A673 (cell line): ENCODE results near the gene NASP.

Experiments
- EZH2 ChIP-seq: fragments of 200-600 bp; sonication (generic); IDR thresholded peaks from 2 replicates; pipeline ENCODE4 v1.6.1; 2017; ENCODE audit warnings: borderline replicate concordance, low read depth, mild to moderate bottlenecking, mixed read lengths, antibody characterized with exemption, low read length; ENCODE audit not compliant: poor library complexity, severe bottlenecking
- TF ChIP-seq, protein P1 (sequence below): fragments of 300-800, 200-600 bp; sonication (generic); conservative IDR thresholded peaks from 2 replicates; pipeline ENCODE4 v1.5.1; 2017; ENCODE audit warnings: low read depth, mild to moderate bottlenecking, antibody characterized with exemption, low read length, moderate library complexity, mixed read lengths

DNA sequence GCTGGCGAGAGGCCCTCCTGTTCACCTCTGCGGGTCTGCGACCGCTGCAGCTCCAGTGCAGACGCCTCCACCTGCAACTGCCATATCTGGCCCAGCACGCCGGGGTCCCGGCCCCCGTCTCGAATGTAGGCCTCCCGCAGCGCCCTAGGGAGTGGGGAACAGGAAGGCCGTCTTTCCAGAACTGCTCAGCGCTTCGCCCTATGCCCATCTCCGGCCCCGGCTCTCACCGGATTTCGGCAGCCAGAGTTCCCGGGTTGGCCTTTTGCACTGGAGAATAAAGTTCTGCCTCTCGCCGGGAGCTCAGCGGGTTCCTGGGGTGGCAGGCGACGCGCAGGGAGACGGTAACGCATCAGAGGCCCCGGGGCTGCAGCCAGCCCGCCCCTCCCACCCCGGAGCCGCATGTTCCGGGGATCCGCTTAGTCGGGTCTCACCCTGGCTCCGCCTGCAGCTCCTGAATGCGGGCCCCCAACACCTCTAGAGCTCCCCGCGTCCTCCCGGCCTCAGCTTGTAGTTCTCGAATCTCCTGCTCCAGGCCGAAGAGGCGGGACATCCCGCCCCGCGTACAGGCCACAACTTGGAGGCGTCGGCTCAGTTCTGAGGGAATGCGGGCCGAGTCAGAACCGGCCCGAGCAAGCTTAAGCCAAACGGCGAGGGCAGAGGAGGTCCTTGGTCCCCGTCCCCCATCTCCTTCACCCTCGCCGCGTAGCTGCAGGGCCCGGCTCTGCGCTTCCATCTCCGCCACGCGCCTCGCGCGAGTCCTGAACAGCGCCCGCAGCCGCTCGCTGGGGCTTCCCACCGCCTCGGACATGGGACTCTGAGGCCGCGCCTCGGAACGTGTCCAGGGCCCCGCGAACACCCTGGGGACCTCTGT is 38.9 kb downstream of the NASP start:
- TF ChIP-seq, protein P1, sequence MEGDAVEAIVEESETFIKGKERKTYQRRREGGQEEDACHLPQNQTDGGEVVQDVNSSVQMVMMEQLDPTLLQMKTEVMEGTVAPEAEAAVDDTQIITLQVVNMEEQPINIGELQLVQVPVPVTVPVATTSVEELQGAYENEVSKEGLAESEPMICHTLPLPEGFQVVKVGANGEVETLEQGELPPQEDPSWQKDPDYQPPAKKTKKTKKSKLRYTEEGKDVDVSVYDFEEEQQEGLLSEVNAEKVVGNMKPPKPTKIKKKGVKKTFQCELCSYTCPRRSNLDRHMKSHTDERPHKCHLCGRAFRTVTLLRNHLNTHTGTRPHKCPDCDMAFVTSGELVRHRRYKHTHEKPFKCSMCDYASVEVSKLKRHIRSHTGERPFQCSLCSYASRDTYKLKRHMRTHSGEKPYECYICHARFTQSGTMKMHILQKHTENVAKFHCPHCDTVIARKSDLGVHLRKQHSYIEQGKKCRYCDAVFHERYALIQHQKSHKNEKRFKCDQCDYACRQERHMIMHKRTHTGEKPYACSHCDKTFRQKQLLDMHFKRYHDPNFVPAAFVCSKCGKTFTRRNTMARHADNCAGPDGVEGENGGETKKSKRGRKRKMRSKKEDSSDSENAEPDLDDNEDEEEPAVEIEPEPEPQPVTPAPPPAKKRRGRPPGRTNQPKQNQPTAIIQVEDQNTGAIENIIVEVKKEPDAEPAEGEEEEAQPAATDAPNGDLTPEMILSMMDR: no peak
- no peak for TF ChIP-seq EZH2
